ENCODE measurements around the gene ENPP4.
"Not testable (repeated sequence)": the region's sequence is repeated elsewhere in the genome, so short reads cannot be mapped to it uniquely, and the experiment has no call there.

ENPP4 gene

GRCh38 chr6:46105568-46105967, 24.2 kb upstream of the ENPP4 start:
- no peak for DNase-seq (ENCODE audit: extremely low spot score)
- ChIA-PET POLR2A (no interaction called here), CTCF (interaction anchor here (1.0 to 4.1 kb wide), 6 partner anchors 11 to 305 kb away, joined by 3 to 21 read pairs (median 4); partner anchors contain the start of gene ENPP4)
- no peak for TF ChIP-seq CTCF (IDR thresholded peaks at IDR 0.05; ENCODE audit: control extremely low read depth, extremely low read depth, low read depth, missing control alignments)

- POLR2A ChIA-PET, result no interaction called here
- no peak for TF ChIP-seq CTCF (IDR thresholded peaks at IDR 0.05; ENCODE audit: control extremely low read depth, extremely low read depth, low read depth, missing control alignments)
- CTCF ChIA-PET, result interaction anchor here (1.0 to 2.1 kb wide), 5 partner anchors 10 to 297 kb away, joined by 3 to 7 read pairs (median 4); no protein-coding TSS in a partner anchor
- DNase-seq (ENCODE audit: extremely low spot score), result no peak
Observed at GRCh38 chr6:46113370-46113769, 16.4 kb upstream of the ENPP4 start.

- ChIA-PET POLR2A (no interaction called here), CTCF (interaction anchor here (1.1 to 4.2 kb wide), 5 partner anchors 9 to 25 kb away, joined by 3 to 16 read pairs (median 5); partner anchors contain the start of gene ENPP4)
- DNase-seq (ENCODE audit: extremely low spot score), result no peak
- no peak for TF ChIP-seq CTCF (IDR thresholded peaks at IDR 0.05; ENCODE audit: control extremely low read depth, extremely low read depth, low read depth, missing control alignments)
Observed at GRCh38 chr6:46115634-46116033, 14.2 kb upstream of the ENPP4 start.

- POLR2A ChIA-PET, result no interaction called here
- CTCF ChIA-PET, result interaction anchor here (1.1 to 4.2 kb wide), 4 partner anchors 9 to 26 kb away, joined by 3 to 16 read pairs (median 6); partner anchors contain the start of gene ENPP4
- DNase-seq (ENCODE audit: extremely low spot score), result no peak
- TF ChIP-seq CTCF (IDR thresholded peaks at IDR 0.05; ENCODE audit: control extremely low read depth, extremely low read depth, low read depth, missing control alignments), result no peak
Observed at GRCh38 chr6:46116289-46116688, 13.5 kb upstream of the ENPP4 start.

GRCh38 chr6:46118157-46118556, 11.6 kb upstream of the ENPP4 start:
- no peak for TF ChIP-seq CTCF (IDR thresholded peaks at IDR 0.05; ENCODE audit: control extremely low read depth, extremely low read depth, low read depth, missing control alignments)
- no peak for DNase-seq (ENCODE audit: extremely low spot score)
- CTCF ChIA-PET, result interaction anchor here (1.0 to 4.2 kb wide), 3 partner anchors 11 to 28 kb away, joined by 3 to 16 read pairs (median 3); no protein-coding TSS in a partner anchor
- POLR2A ChIA-PET, result no interaction called here

GRCh38 chr6:46118836-46119235, 11.0 kb upstream of the ENPP4 start:
- POLR2A ChIA-PET, result no interaction called here
- no peak for DNase-seq (ENCODE audit: extremely low spot score)
- TF ChIP-seq CTCF (IDR thresholded peaks at IDR 0.05; ENCODE audit: control extremely low read depth, extremely low read depth, low read depth, missing control alignments), result no peak
- CTCF ChIA-PET, result interaction anchor here (0.6 to 0.7 kb wide), 2 partner anchors 9 to 10 kb away, joined by 3 read pairs; no protein-coding TSS in a partner anchor

GRCh38 chr6:46119679-46120078, 10.1 kb upstream of the ENPP4 start:
- DNase-seq (ENCODE audit: extremely low spot score); POLR2A ChIA-PET: not testable (repeated sequence)
- CTCF ChIA-PET, result interaction anchor here (0.7 to 2.3 kb wide), 3 partner anchors 10 to 17 kb away, joined by 3 to 13 read pairs (median 3); partner anchors contain the start of gene ENPP4

All from GM10248 (cell line).